Stimulated activated CD8-positive, alpha-beta memory T cell treated with anti-CD3 and anti-CD28 coated beads, Interleukin-4, amount 100 ng/mL, for 24 hours (primary cell): Measurements from ENCODE around the gene EPHA3.

Source experiments
- DNase-seq: peaks from one replicate; pipeline ENCODE4 v3.0.0-alpha.2; 2020; ENCODE audit warnings: low read depth

The EPHA3 gene

DNA sequence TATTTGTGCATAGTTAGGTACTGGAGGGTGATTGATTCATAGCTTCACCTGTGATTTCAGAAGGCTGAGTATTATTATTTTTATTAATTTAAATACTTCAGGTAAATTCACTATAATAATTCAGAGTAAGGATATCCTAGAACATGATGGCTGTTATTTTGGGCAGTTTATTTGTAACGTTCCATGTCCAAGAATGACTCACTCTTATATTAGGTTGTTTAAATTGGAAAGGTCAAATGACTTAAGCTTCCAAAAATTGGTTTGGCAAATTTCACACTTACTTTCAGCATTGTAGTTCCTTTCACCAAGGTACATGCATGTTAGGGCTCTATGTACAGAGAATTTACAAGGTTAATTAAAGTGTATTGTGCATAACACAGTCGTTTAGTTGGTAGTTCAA is 120.2 kb downstream of the EPHA3 start:
- no peak for DNase-seq

GRCh38 chr3:89232155-89232554 is 124.7 kb downstream of the EPHA3 start:
- DNase-seq = no peak

GRCh38 chr3:89234620-89235019 is 127.2 kb downstream of the EPHA3 start:
- no peak for DNase-seq

GRCh38 chr3:89238846-89239245 is 131.4 kb downstream of the EPHA3 start:
- DNase-seq = no peak

DNA sequence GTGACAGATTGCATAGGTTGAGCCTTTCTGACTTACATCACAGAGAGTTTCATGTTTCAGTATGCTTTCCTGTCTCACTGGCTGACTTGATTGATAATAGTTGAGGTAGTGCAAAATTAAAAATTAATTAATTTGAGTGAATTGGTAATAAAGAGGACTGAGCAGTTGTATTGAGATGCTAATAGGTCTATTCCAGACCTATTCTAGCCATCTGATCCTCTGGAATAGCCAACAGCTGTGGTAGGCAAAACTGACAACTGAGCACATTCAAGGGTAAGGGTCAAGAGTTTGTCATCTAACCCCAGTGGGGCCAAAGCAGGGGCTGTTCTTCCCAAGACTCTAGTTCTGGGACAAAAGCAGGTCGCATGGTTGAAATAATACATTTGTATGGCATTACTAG is 132.4 kb downstream of the EPHA3 start:
- DNase-seq = no peak

- DNase-seq = no peak
These were observed 138.2 kb downstream of the EPHA3 start for GRCh38 chr3:89245612-89246011.

- DNase-seq = no peak
These were observed 138.9 kb downstream of the EPHA3 start for GRCh38 chr3:89246326-89246725.

GRCh38 chr3:89250742-89251141 is 143.3 kb downstream of the EPHA3 start:
- no peak for DNase-seq

- no peak for DNase-seq
These were observed 144.6 kb downstream of the EPHA3 start for GRCh38 chr3:89252016-89252415.

DNA sequence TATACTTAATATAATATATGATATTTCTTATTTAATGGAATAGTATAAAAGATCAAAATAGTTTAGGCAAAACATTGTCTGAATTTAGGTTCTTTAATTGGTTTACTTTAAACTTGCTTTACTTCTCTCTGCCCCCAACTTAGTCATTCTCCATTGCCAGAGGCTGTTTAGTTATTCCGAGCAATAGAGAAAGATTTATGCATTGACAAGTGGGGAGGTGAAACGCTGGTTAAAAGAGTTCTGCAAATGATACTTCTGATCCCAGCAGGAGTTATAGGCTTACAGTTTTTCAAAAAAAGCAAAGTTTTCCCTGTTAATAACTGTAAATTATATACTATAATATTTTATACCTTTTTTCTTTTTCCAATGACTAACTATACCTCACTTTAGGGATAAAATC is 145.4 kb downstream of the EPHA3 start:
- no peak for DNase-seq

DNA sequence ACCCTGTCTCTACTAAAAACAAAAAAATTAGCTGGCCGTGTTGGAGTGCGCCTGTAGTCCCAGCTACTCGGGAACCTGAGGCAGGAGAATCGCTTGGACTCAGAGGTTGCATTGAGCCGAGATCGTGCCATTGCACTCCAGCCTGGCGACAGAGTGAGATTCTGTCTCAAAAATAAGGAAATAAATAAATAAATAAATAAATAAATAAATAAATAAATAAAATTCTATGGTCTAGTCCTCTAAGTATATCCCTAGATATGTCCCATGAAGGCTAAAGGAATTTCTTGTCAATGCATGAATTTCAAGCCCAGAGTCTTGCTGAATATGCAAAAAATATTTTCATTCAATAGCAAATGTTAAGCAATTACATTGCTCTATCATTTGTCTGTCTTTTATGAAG is 149.0 kb downstream of the EPHA3 start:
- no peak for DNase-seq

DNA sequence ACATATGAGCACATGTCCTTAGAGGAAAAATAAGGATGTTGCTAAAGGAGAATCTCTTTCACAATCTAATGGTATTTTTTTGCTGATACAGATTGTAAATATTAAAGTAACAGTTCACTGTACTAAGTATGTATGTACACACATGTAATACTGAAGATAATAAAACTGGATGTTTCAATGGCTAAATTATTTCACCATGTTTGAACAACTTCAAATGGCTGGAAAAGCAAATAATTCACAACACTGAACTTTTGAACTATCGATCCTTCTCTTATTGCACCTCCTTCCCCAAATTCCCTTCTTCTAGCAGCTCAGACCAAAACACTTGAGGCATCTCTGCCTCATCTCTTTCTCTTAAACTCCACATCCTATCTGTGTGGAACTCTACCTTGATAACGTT is 149.5 kb downstream of the EPHA3 start:
- no peak for DNase-seq

DNA sequence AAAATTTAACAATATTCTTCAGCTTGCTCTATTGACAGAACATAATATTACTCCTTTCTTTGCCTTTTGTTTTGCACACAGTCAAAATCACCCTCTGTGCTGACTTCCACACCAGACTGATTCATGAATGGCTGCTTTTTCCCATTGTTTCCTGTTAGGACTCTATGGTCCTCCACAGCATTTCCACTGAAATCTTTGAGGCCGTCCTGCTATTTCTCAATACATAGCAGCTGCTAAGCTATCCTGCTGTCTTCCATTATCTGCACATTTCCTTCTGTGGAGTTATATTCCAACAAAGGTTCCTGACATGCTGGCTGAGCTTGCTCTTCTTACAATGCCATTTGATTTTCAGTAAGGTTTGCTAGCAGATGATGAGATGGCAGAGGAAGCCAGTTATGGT is 153.3 kb downstream of the EPHA3 start:
- DNase-seq = no peak

DNA sequence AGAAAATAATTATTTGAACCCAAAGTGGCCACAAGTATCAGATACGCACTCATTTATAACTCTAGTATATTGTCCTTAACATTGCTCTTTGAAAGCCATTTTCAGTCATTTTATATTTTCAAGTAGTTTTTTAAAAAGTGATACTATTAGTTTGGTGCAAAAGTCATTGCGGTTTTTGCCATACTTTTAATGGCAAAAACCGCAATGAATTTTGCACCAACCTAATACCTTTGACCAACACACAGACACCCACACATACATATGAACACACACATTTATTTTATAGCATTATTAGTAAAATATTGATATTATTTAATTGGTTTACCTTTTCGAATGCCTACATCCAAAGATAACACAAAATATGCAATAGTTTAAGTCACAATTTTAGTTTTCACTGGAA is 154.3 kb downstream of the EPHA3 start:
- no peak for DNase-seq

GRCh38 chr3:89262309-89262929 is 155.0 kb downstream of the EPHA3 start:
- DNase-seq = no peak

GRCh38 chr3:89264037-89264560 is 156.7 kb downstream of the EPHA3 start:
- no peak for DNase-seq

DNA sequence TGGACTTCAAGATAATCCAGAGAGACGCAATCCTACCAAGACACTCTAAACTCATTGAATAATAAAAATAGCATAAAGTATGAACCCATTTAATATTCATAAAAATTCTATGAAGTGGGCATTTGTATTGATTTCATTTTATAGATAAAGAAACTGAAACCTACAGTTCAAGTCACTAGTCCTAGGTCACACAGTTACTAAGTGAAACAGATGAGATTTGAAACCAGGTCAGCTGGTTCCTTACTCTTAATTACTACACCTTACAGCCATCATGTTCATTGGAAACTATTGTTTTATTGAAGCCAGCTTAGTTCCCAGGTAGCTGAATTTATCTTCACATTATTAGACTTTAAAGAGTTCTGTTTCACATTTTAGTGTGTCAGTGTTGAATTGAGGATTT is 158.7 kb downstream of the EPHA3 start:
- no peak for DNase-seq

DNA sequence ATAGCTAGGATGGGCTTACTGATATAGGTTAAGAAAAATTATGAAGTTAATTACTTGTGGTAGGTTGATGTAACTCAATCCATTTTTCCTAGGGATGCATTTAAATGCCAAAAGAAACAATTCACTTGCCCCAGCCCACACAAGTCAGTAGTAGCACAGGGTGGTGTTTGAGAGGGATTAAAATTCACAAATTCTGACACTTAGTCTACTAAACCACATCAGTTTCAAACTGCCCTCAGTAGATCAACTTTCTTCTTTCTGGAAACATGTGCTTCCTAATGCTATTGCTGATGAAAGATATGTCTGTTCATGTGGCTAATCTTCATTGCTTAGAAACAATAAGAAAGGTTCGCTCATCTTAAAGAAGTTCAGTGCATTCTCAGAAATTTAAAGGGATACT is 160.6 kb downstream of the EPHA3 start:
- no peak for DNase-seq

- no peak for DNase-seq
These were observed 162.8 kb downstream of the EPHA3 start for GRCh38 chr3:89270201-89270600.

DNA sequence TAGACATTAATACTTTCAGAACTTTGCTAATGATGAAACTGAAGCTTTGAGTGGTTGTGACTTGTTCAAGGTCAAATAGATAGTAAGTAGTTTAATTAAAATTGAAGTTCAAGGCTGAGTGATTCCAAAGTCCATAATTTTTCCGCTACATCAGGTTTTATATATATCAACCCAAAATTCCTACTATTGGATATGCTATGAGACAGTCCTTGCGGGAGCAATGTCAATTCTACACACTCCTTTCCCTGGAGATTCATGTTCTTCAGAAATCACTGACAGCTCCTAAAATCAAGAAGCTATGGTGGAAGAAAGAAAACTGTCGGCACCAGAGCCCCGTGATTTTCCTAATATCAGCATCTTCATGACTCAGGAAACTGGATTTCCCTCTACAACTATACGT is 167.6 kb downstream of the EPHA3 start:
- no peak for DNase-seq

DNA sequence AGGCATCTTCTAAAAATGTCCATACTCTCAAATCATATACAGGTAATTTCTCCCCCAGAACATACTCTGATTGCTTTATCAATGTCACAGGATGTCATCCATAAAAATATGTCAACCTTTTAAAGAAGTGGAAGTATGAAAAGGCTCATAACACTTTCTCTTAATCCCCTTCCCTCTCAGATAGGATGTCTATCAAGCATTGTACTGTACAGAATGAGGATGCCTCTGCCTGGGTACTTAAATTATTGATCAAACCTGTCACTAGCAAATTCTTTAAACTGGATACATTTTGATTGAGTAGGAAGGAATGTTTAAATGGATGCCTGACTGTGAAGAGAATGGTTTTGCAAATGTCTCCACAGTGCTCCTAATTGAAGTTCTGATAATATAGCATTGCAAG is 168.7 kb downstream of the EPHA3 start:
- no peak for DNase-seq

- no peak for DNase-seq
These were observed 171.0 kb downstream of the EPHA3 start for GRCh38 chr3:89278302-89279025.

DNA sequence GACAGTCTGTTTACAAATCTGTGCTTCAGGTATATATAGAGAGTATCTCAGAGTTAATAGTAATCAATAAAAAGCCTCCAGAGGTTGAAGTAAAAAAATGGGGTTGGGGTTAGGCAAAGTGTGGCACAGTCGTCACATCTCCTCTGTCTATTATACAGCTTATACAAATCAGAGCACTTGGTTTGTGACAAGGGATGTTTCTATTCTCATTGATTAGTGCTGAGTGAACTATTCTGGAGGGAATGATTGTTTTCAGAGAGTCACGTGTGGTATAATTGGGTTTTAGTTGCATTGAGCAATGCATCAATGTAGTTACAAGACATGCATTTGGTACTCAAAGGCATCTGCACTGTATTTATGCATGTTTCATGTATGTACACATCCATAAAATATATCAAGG is 172.9 kb downstream of the EPHA3 start:
- DNase-seq = no peak

DNA sequence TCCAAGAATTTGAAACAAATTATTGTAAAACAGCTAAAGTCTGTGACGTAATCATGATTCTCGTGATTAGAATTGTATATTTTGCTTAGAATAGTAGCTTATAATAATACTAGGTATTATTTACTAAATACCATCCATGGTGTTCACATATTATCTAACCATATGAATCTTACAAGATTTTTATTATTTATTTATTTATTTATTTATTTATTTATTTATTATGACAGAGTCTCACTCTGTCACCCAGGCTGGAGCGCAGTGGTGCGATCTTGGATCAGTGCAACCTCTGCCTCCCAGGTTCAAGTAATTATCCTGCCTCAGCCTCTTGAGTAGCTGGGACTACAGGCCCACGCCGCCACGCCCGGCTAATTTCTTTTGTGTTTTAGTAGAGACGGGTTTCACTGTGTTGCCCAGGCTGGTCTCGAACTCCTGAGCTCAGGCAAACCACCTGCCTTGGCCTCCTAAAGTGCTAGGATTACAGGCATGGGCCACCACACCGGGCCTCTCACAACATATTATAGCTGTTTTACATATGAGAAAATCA is 173.5 kb downstream of the EPHA3 start:
- no peak for DNase-seq
